Vagina (tissue), 2 donors: ENCODE measurements around the gene BDH1.

Experiments
- CTCF ChIP-seq, 3 experiments: fragments of 450-650 bp in 2 of 3; fragments of 200-600 bp in 1 of 3; sonication (generic) in 1 of 3; IDR thresholded peaks; one replicate each; pipeline ENCODE4 v1.5.1; 2017 to 2019; ENCODE audit warnings: antibody characterized with exemption in 3 of 3, mild to moderate bottlenecking in 2 of 3, moderate library complexity in 2 of 3
- POLR2A ChIP-seq, 2 donors: fragments of 450-650 bp; IDR thresholded peaks; one replicate each; pipeline ENCODE4 v1.6.1; 2017; ENCODE audit warnings: antibody characterized with exemption in 2 of 2, mild to moderate bottlenecking in 2 of 2, moderate library complexity in 2 of 2
- POLR2AphosphoS5 ChIP-seq, 2 donors: sonication (generic); formaldehyde crosslinking; IDR thresholded peaks; one replicate each; pipeline ENCODE4 v1.9.0; 2017; ENCODE audit warnings: antibody characterized with exemption in 2 of 2, mild to moderate bottlenecking in 2 of 2, low read depth in 1 of 2; ENCODE audit not compliant: insufficient read depth in 1 of 2

DNA sequence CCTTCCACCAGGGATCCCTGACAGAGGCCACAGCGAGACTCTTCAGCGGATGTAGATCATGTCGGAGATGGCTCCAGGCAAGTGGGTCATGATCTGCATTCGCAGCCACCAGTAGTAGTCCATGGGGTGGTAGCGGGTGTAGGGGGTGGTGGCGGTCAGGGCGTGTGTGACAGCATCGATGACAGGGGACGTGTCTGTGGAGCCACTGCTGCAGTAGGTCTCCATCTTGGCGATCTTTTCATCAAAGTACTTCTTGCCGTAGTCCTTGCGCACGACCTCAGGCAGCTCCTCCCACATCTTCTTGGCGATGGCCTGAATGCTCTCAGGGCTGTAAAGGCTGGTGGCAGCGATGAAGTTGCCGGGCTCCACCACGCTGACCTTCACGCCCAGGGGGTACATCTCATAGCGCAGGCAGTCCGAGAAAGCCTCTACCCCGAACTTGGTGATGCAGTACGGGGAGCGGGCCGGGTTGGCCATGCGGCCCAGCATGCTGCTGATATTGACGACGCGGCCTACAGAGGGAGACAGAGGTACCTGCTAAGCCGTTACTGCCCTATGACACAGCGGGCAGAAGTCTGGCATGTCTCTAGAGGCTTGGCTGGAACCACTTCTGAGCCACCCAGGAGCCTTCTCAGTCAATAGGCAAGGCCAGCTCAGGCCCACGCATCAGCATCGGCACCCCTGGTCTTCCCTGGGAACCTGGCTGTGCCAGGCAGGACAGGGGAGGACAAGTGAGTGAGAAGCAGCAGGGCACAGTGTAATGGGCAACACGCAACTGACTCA is 43.7 kb downstream of the BDH1 start:
- no peak for TF ChIP-seq CTCF (IDR thresholded peaks at IDR 0.05)
- no peak for TF ChIP-seq POLR2A (IDR thresholded peaks at IDR 0.05)
- no peak for TF ChIP-seq POLR2AphosphoS5 (IDR thresholded peaks at IDR 0.05; ENCODE audit: insufficient read depth in 1 of 2, low read depth in 1 of 2)
